HepG2 (cell line): ENCODE results near the gene BIRC5. TPM values are rescaled to one million over a fixed set of nuclear protein-coding genes. Genes with fewer than 3 reads are reported as not detected.

Experiments used
- ATAC-seq: fragments of 200-7000 bp; cut with Tn5 transposase; 3 replicates; pipeline ENCODE4 v1.9.1; 2020; ENCODE audit warnings: mild to moderate bottlenecking, moderate library complexity
- BruUV-seq: library from RNA; stranded (reverse); fragments of 400-500 nt; replicated peaks from 2 replicates; lab custom pipeline; 2021; lab: Mats Ljungman, UMichigan
- CTCF ChIA-PET: fragments of 300-600 bp; formaldehyde crosslinking; extraction: SDS; loops from one replicate; lab custom pipeline; 2021; ENCODE audit warnings: low total read pairs, inconsistent platforms, low intra/inter-chr PET ratio; lab: Yijun Ruan, JAX
- POLR2A ChIA-PET: fragments of 350-600 bp; sonication (Branson Sonifier 250); formaldehyde crosslinking; loops from one replicate; lab custom pipeline; 2020; ENCODE audit warnings: antibody characterized with exemption, inconsistent platforms; lab: Yijun Ruan, JAX
- DNase-seq: peaks from one replicate; pipeline ENCODE4 v3.0.0-alpha.2; 2015; ENCODE audit warnings: low spot score
- FAIRE-seq: peaks from 3 replicates; lab custom pipeline; 2011; peaks lifted over from hg19 to GRCh38; lab: Jason Lieb, UNC
- H2AFZ ChIP-seq: one replicate; pipeline ENCODE4 v1.6.1; 2011; ENCODE audit warnings: low read length, inconsistent platforms
- H3K27ac ChIP-seq: fragments of 300-600 bp; 3 replicates; pipeline ENCODE4 v1.8.0; 2011; ENCODE audit warnings: mixed run types, mild to moderate bottlenecking, mixed read lengths, low read length, inconsistent platforms; ENCODE audit not compliant: insufficient read depth; ENCODE audit errors: extremely low read length
- H3K27me3 ChIP-seq, 2 experiments: fragments of 200-600 bp in 1 of 2; 2 replicates in 1 of 2; 3 replicates in 1 of 2; pipeline versions ENCODE4 v1.6.0 to v1.8.0; 2011; ENCODE audit warnings: low read length in 2 of 2, mild to moderate bottlenecking in 2 of 2, moderate library complexity in 2 of 2, inconsistent platforms in 1 of 2; ENCODE audit not compliant: insufficient read depth in 2 of 2, control insufficient read depth in 1 of 2
- H3K36me3 ChIP-seq, 2 experiments: fragments of 200-600 bp in 1 of 2; replicated peaks in 1 of 2; 2 replicates in 1 of 2; 3 replicates in 1 of 2; pipeline versions ENCODE4 v1.5.1 to v1.8.0; 2011; ENCODE audit warnings: low read length in 2 of 2, inconsistent platforms in 1 of 2; ENCODE audit not compliant: insufficient read depth in 2 of 2, control insufficient read depth in 1 of 2
- H3K4me1 ChIP-seq: 2 replicates; pipeline ENCODE4 v1.5.1; 2012; ENCODE audit warnings: low read length, inconsistent platforms; ENCODE audit not compliant: insufficient read depth
- H3K4me2 ChIP-seq: 2 replicates; pipeline ENCODE4 v1.6.0; 2011; ENCODE audit warnings: low read depth, low read length, inconsistent platforms
- H3K4me3 ChIP-seq, 3 experiments: fragments of 200-600 bp in 1 of 3; sonication (generic), shearing (Covaris generic) in 1 of 3; replicated peaks in 1 of 3; 2 replicates each; pipeline ENCODE4 v1.5.1; 2011 to 2016; ENCODE audit warnings: low read length in 3 of 3, inconsistent platforms in 2 of 3, low read depth in 2 of 3, mild to moderate bottlenecking in 2 of 3, control low read depth in 1 of 3, mixed read lengths in 1 of 3; ENCODE audit not compliant: insufficient read depth in 1 of 3
- H3K79me2 ChIP-seq: one replicate; pipeline ENCODE4 v1.6.1; 2011; ENCODE audit warnings: low read length, inconsistent platforms; ENCODE audit not compliant: insufficient read depth
- H3K9ac ChIP-seq: 2 replicates; pipeline ENCODE4 v1.6.0; 2011; ENCODE audit warnings: mild to moderate bottlenecking, low read depth, low read length, inconsistent platforms; ENCODE audit not compliant: insufficient read depth
- H3K9me3 ChIP-seq: 2 replicates; pipeline ENCODE4 v1.5.1; 2012; ENCODE audit warnings: mild to moderate bottlenecking, low read length
- H4K20me1 ChIP-seq: 2 replicates; pipeline ENCODE4 v1.6.0; 2011; ENCODE audit warnings: inconsistent platforms, mild to moderate bottlenecking, low read length, moderate library complexity; ENCODE audit not compliant: insufficient read depth
- AHDC1 ChIP-seq: sonication (generic); formaldehyde crosslinking; IDR thresholded peaks from 2 replicates; pipeline ENCODE4 v1.5.1; 2020; ENCODE audit warnings: mild to moderate bottlenecking, missing genetic modification reagents, borderline replicate concordance
- ARHGAP35 ChIP-seq: sonication (generic); formaldehyde crosslinking; IDR thresholded peaks from 2 replicates; pipeline ENCODE4 v1.9.0; 2022; ENCODE audit warnings: mild to moderate bottlenecking, inconsistent platforms, moderate library complexity, missing genetic modification reagents, borderline replicate concordance
- ATF7-NPFF ChIP-seq: sonication (generic); formaldehyde crosslinking; IDR thresholded peaks from 2 replicates; pipeline ENCODE4 v1.8.1; 2023; ENCODE audit warnings: mild to moderate bottlenecking, low read depth, missing genetic modification reagents, moderate library complexity
- HDAC1 ChIP-seq: sonication (generic); formaldehyde crosslinking; IDR thresholded peaks from 2 replicates; pipeline ENCODE4 v1.5.1; 2020; ENCODE audit warnings: mild to moderate bottlenecking, missing genetic modification reagents
- KDM6A ChIP-seq: IDR thresholded peaks from 2 replicates; pipeline ENCODE4 v1.6.1; 2016; ENCODE audit warnings: low read depth
- RBAK ChIP-seq: sonication (generic); formaldehyde crosslinking; IDR thresholded peaks from 2 replicates; pipeline ENCODE4 v1.5.1; 2020; ENCODE audit warnings: mild to moderate bottlenecking, missing genetic modification reagents
- TBL1XR1 ChIP-seq: fragments of 150-350 bp; IDR thresholded peaks from 2 replicates; pipeline ENCODE4 v1.6.1; 2014; ENCODE audit warnings: borderline replicate concordance, low read length; ENCODE audit not compliant: partially characterized antibody
- ZBTB4 ChIP-seq: sonication (generic); formaldehyde crosslinking; IDR thresholded peaks from 2 replicates; pipeline ENCODE4 v1.4.0; 2020; ENCODE audit warnings: missing genetic modification reagents, mild to moderate bottlenecking, borderline replicate concordance
- ZFP82 ChIP-seq: sonication (generic); formaldehyde crosslinking; IDR thresholded peaks from 2 replicates; pipeline ENCODE4 v1.5.1; 2020; ENCODE audit warnings: mild to moderate bottlenecking, missing genetic modification reagents, borderline replicate concordance
- ZIK1 ChIP-seq: sonication (generic); formaldehyde crosslinking; IDR thresholded peaks from 2 replicates; pipeline ENCODE4 v1.5.0; 2020; ENCODE audit warnings: mild to moderate bottlenecking, low read depth, missing genetic modification reagents, borderline replicate concordance
- ZNF207 ChIP-seq: fragments of 450-650 bp; IDR thresholded peaks from 2 replicates; pipeline ENCODE4 v1.6.1; 2016; ENCODE audit warnings: antibody characterized with exemption, borderline replicate concordance
- ZNF333 ChIP-seq: sonication (generic); formaldehyde crosslinking; IDR thresholded peaks from 2 replicates; pipeline ENCODE4 v1.4.0; 2020; ENCODE audit warnings: mild to moderate bottlenecking, missing genetic modification reagents, borderline replicate concordance
- ZNF335 ChIP-seq: sonication (generic); formaldehyde crosslinking; IDR thresholded peaks from 2 replicates; pipeline ENCODE4 v1.4.0; 2020; ENCODE audit warnings: missing genetic modification reagents
- WGBS: methylation state at CpG from one replicate; pipeline ENCODE4 v1.1.6; 2017; ENCODE audit warnings: low lambda C conversion rate; 5-methylcytosine and 5-hydroxymethylcytosine counted together
- in situ Hi-C: cut with HindIII; loops from 2 replicates; pipeline ENCODE4 v1.10.0; 2017; ENCODE audit warnings: low pct_unique_long_range_greater_than_20kb; ENCODE audit not compliant: extremely low pct_ligation_motif_present
- intact Hi-C: fragments of 100-400 bp; cut with micrococcal nuclease; formaldehyde crosslinking; loops from one replicate; pipeline ENCODE4 v1.10.0; 2022; ENCODE audit not compliant: unreplicated experiment
- polyA plus RNA-seq, 8 experiments: library from polyadenylated mRNA; depleted of rRNA in 3 of 8; stranded (reverse) in 7 of 8; unstranded in 1 of 8; fragments of >200 nt; fragmentation: Illumina TruSeq in 4 of 8; extraction: Trizol in 4 of 8; gene quantifications; 2 replicates each; pipeline versions ENCODE4 v1.2.1 to v1.2.3, GENCODE V29; 2011 to 2016; ENCODE audit warnings: low read depth in 4 of 8, missing spikeins in 1 of 8, mixed read lengths in 1 of 8; ENCODE audit not compliant: insufficient read depth in 1 of 8
- total RNA-seq, 5 experiments: library from RNA; depleted of rRNA; stranded (reverse); fragments of >200 nt; fragmentation: Illumina TruSeq; extraction: Trizol; gene quantifications; 2 replicates each; pipeline ENCODE4 v1.2.3, GENCODE V29; 2016; ENCODE audit warnings: low read depth in 1 of 5

The BIRC5 gene
- total and polyA plus RNA-seq, 2 of the 13 experiments (the other 11 are each of a cell fraction or from before 2014, with no cell fraction given), result 30.3 to 135 TPM

- H3K27me3 ChIP-seq, result peaks cover 13 to 61% of the 10 kb centered on the region in 2 experiments
- BruUV-seq, result no TSS peak
- FAIRE-seq (no peak), ATAC-seq (peak; percentile 28), DNase-seq (no peak)
- no peaks in the 10 kb centered on the region for H3K79me2 ChIP-seq
- intact Hi-C loops, result no loop called here
- H3K4me2 ChIP-seq, result peak overlapping the region; percentile 80
- peaks cover 66% of the 10 kb centered on the region for H3K4me1 ChIP-seq
- POLR2A ChIA-PET, result interaction anchor here (1.0 to 1.5 kb wide), 2 partner anchors 9 to 158 kb away, joined by 5 read pairs; no protein-coding TSS in a partner anchor
- CTCF ChIA-PET, result no interaction called here
- no peak overlapping the region for H3K27ac ChIP-seq
- peak overlapping the region in 1 of 3 experiments; percentile 66; a peak in 2 of 6 replicates for H3K4me3 ChIP-seq
- no peak overlapping the region for H2AFZ ChIP-seq
- 56% methylated on average over 9 of the region's 9 CpGs for WGBS
- H3K36me3 ChIP-seq, result no peaks in the 10 kb centered on the region
- no peaks in the 10 kb centered on the region for H3K9me3 ChIP-seq
- H4K20me1 ChIP-seq, result no peaks in the 10 kb centered on the region
- no peak overlapping the region for H3K9ac ChIP-seq
- in situ Hi-C loops, result no loop called here
- no peak for TF ChIP-seq ZBTB4
- TF ChIP-seq HDAC1 (CRISPR knock-in tag), result peak; percentile 10; the same call in 1 of the 2 replicates
- TF ChIP-seq AHDC1 (CRISPR knock-in tag), result 0 out of 2 replicates have a peak, but pooled peaks have one; percentile 4
- 0 out of 2 replicates have a peak, but pooled peaks have one; percentile 7 for TF ChIP-seq ATF7-NPFF
- no peak for TF ChIP-seq KDM6A (CRISPR knock-in tag)
- TF ChIP-seq ZIK1 (CRISPR knock-in tag), result 0 out of 2 replicates have a peak, but pooled peaks have one; percentile 11
- TF ChIP-seq ZFP82 (CRISPR knock-in tag), result 0 out of 2 replicates have a peak, but pooled peaks have one; percentile 8
- no peak for TF ChIP-seq ZNF207
- 0 out of 2 replicates have a peak, but pooled peaks have one; percentile 10 for TF ChIP-seq ARHGAP35 (CRISPR knock-in tag)
- no peak for TF ChIP-seq TBL1XR1
- no peak for TF ChIP-seq RBAK (CRISPR knock-in tag)
- no peak for TF ChIP-seq ZNF335 (CRISPR knock-in tag)
- TF ChIP-seq ZNF333, result 0 out of 2 replicates have a peak, but pooled peaks have one; percentile 9
These were observed 49.8 kb downstream of the BIRC5 start for GRCh38 chr17:78263736-78264340.
